Measurements from ENCODE around the gene FAM170B. TPM values are rescaled to one million over a fixed set of nuclear protein-coding genes. Genes with fewer than 3 reads are reported as not detected.

FAM170B gene
- total RNA-seq, 1 experiment from 2014 or later: not detected

DNA sequence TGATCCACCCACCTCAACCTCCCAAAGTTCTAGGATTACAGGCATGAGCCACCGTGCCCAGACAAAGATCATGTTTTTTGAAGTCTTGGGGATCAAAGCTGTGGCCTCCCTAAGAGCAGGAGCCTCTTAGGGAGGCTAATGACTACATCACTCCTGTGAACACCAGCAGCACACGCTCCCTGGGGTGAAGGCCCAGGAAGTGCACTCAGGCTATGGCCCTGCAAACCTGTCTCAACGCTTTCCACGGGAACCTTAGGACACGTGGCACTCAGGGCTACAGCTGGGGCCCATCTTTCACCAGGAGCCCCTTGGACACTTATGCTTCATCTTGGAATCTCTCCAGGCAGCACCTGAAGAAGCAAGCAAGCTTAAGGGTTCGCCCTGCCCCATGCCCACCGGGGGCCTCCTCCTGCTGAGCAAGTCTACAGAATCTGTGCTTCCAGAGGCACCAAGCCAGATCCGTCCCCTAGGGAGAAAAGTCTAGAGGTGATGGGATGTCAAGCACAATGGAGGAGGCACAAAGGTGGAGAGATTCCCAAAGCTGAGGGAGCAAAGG is 36.9 kb downstream of the FAM170B start:
- Histone ChIP-seq H3K27me3 (ENCODE audit: insufficient read depth, low read depth) (peaks cover 67% of the 10 kb centered on the region), H3K79me2 (ENCODE audit: low read depth) (no peaks in the 10 kb centered on the region), H2AFZ (no peak overlapping the region), H3K4me1 (replicated peaks; ENCODE audit: insufficient read depth) (no peaks in the 10 kb centered on the region), H3K9me3 (ENCODE audit: insufficient read depth, low read depth) (no peaks in the 10 kb centered on the region), H3K36me3 (ENCODE audit: low read depth) (no peaks in the 10 kb centered on the region), H3F3A (ENCODE audit: insufficient read depth, low read depth) (no peaks in the 10 kb centered on the region), H3K27ac (no peak overlapping the region), H3K4me3 (no peak overlapping the region), H3K9me2 (ENCODE audit: insufficient read depth) (no peaks in the 10 kb centered on the region), H4K20me1 (ENCODE audit: insufficient read depth) (no peaks in the 10 kb centered on the region), H3K4me2 (no peak overlapping the region)
- no TSS peak for BruUV-seq (replicated peaks)
- ChIA-PET CTCF (no interaction called here), POLR2A (ENCODE audit: unreplicated experiment) (no interaction called here)
- TF ChIP-seq EZH2 (IDR thresholded peaks at IDR 0.05; ENCODE audit: low read depth): no peak
- TF ChIP-seq, protein P1, sequence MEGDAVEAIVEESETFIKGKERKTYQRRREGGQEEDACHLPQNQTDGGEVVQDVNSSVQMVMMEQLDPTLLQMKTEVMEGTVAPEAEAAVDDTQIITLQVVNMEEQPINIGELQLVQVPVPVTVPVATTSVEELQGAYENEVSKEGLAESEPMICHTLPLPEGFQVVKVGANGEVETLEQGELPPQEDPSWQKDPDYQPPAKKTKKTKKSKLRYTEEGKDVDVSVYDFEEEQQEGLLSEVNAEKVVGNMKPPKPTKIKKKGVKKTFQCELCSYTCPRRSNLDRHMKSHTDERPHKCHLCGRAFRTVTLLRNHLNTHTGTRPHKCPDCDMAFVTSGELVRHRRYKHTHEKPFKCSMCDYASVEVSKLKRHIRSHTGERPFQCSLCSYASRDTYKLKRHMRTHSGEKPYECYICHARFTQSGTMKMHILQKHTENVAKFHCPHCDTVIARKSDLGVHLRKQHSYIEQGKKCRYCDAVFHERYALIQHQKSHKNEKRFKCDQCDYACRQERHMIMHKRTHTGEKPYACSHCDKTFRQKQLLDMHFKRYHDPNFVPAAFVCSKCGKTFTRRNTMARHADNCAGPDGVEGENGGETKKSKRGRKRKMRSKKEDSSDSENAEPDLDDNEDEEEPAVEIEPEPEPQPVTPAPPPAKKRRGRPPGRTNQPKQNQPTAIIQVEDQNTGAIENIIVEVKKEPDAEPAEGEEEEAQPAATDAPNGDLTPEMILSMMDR (conservative IDR thresholded peaks at IDR 0.05): no peak
- DNase-seq: no peak
- intact Hi-C loops (cut with micrococcal nuclease; ENCODE audit: unreplicated experiment): no loop called here

DNA sequence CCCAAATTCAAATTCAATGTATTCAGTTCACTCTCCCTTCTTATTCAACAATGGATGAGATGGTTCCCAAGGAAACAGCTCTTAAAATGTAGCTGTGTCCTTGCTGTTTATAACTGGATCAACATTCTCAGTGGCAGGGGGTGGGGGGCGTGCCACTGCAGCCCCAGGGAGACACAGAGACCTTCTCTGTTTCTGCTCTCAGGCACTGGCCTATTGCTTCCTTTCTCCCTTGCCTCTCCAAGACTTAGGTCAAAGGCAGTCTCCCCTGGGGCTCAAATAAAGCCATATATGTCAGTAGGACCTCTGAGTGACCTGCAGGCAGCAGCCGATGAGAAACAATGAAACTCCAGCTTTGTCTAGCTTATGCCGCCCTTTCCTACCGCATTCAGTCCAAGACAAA is 39.2 kb downstream of the FAM170B start:
- BruUV-seq (replicated peaks): no TSS peak
- no peaks in the 10 kb centered on the region for H3K9me2 ChIP-seq (ENCODE audit: insufficient read depth)
- H3K4me2 ChIP-seq: no peak overlapping the region
- H3K79me2 ChIP-seq (ENCODE audit: low read depth): no peaks in the 10 kb centered on the region
- no peak overlapping the region for H3K27ac ChIP-seq
- no peaks in the 10 kb centered on the region for H3K9me3 ChIP-seq (ENCODE audit: insufficient read depth, low read depth)
- no peak overlapping the region for H3K4me3 ChIP-seq
- DNase-seq: no peak
- POLR2A ChIA-PET (ENCODE audit: unreplicated experiment): no interaction called here
- H3K36me3 ChIP-seq (ENCODE audit: low read depth): no peaks in the 10 kb centered on the region
- peaks cover 55% of the 10 kb centered on the region for H3K27me3 ChIP-seq (ENCODE audit: insufficient read depth, low read depth)
- H4K20me1 ChIP-seq (ENCODE audit: insufficient read depth): no peaks in the 10 kb centered on the region
- H3K4me1 ChIP-seq (replicated peaks; ENCODE audit: insufficient read depth): no peaks in the 10 kb centered on the region
- intact Hi-C loops (cut with micrococcal nuclease; ENCODE audit: unreplicated experiment): no loop called here
- H2AFZ ChIP-seq: no peak overlapping the region
- TF ChIP-seq, protein P1 (conservative IDR thresholded peaks at IDR 0.05): no peak
- no peak for TF ChIP-seq EZH2 (IDR thresholded peaks at IDR 0.05; ENCODE audit: low read depth)
- CTCF ChIA-PET: no interaction called here
- no peaks in the 10 kb centered on the region for H3F3A ChIP-seq (ENCODE audit: insufficient read depth, low read depth)

DNA sequence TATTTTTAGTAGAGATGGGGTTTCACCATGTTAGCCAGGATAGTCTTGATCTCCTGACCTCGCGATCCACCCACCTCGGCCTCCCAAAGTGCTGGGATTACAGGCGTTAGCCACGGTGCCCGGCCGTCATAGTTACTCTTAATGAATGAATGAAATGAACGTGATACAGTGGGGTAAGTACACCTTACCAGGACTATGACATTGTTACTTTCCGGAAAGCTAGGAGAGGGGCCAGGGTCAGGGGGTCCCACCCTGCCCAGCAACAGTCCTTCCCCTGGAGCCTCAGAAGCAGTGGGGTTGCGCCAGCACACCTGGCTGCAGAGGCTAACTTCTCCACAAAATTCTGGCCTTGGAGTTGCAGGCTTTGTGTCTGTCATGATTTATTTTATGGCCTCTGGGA is 39.9 kb downstream of the FAM170B start:
- Histone ChIP-seq H3K79me2 (ENCODE audit: low read depth) (no peaks in the 10 kb centered on the region), H3K36me3 (ENCODE audit: low read depth) (no peaks in the 10 kb centered on the region), H3K27ac (no peak overlapping the region), H2AFZ (no peak overlapping the region), H3K4me2 (no peak overlapping the region), H3K27me3 (ENCODE audit: insufficient read depth, low read depth) (peaks cover 54% of the 10 kb centered on the region), H3K4me3 (no peak overlapping the region), H3K9me2 (ENCODE audit: insufficient read depth) (no peaks in the 10 kb centered on the region), H3K9me3 (ENCODE audit: insufficient read depth, low read depth) (no peaks in the 10 kb centered on the region), H4K20me1 (ENCODE audit: insufficient read depth) (no peaks in the 10 kb centered on the region), H3F3A (ENCODE audit: insufficient read depth, low read depth) (no peaks in the 10 kb centered on the region), H3K4me1 (replicated peaks; ENCODE audit: insufficient read depth) (no peaks in the 10 kb centered on the region)
- CTCF ChIA-PET: no interaction called here
- BruUV-seq (replicated peaks): no TSS peak
- POLR2A ChIA-PET (ENCODE audit: unreplicated experiment): no interaction called here
- no peak for DNase-seq
- intact Hi-C loops (cut with micrococcal nuclease; ENCODE audit: unreplicated experiment): no loop called here
- TF ChIP-seq EZH2 (IDR thresholded peaks at IDR 0.05; ENCODE audit: low read depth): no peak
- TF ChIP-seq, protein P1 (conservative IDR thresholded peaks at IDR 0.05): no peak
